ENCODE measurements around the gene PIN1. TPM values are rescaled to one million over a fixed set of nuclear protein-coding genes. Genes with fewer than 3 reads are reported as not detected.

Gene PIN1
- total and polyA plus RNA-seq, 2 of the 13 experiments (the other 11 are each of a cell fraction or from before 2014, with no cell fraction given), result 31.9 to 72.0 TPM

DNA sequence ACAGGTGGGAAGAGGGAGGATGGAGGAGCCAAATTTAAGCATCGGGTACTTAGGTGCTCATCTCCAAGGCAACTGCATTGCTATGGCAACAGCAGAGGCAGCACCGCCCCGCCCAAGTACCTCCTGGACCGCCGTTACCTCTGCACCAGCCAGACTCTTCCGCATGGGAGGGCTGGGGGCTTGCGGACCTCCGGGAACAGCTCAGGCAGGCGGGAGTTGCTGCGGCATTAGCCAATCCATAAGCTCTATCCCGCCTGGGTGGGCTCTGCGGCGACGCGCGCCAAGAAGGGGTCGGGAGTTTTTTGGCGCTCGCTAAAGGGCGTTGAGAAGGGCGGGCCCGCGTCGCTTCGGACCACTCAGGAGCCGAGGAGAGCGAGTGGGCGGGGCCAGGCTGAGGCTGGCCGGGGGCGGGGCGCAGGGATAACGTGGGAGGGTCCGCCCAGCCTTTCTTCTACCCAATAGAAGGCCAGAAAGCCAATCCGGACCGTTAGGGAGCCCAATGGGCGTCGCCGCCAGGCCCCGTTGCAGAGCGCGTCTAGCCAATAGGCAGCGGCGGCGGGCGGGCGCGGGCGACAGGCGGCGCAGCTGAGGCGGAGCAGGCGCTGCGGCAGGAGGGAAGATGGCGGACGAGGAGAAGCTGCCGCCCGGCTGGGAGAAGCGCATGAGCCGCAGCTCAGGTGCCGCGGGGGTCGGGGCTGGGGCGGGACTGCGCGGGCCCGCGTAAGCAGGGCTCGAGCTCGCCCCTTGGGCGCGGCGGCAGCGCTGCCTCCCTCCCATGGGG, at the start of gene PIN1 (continued):
- TF ChIP-seq ZSCAN25 (CRISPR knock-in tag; IDR thresholded peaks at IDR 0.05) (0 out of 2 replicates have a peak, but pooled peaks have one; percentile 17), ZNF251 (CRISPR knock-in tag; IDR thresholded peaks at IDR 0.05) (no peak), ZNF761 (CRISPR knock-in tag; conservative IDR thresholded peaks at IDR 0.05) (0 out of 2 replicates have a peak, but pooled peaks have one; percentile 27), MXI1 (IDR thresholded peaks at IDR 0.05; ENCODE audit: borderline replicate concordance, low read depth, low read length) (peak; percentile 99), ZBTB1 (CRISPR knock-in tag; IDR thresholded peaks at IDR 0.05; ENCODE audit: borderline replicate concordance) (no peak), NONO (IDR thresholded peaks at IDR 0.05) (no peak), NONO (CRISPR knock-in tag; conservative IDR thresholded peaks at IDR 0.05) (0 out of 2 replicates have a peak, but pooled peaks have one; percentile 57), MED13 (CRISPR knock-in tag; IDR thresholded peaks at IDR 0.05) (no peak), ZNF564 (CRISPR knock-in tag; IDR thresholded peaks at IDR 0.05) (no peak), ZNF232 (CRISPR knock-in tag; IDR thresholded peaks at IDR 0.05; ENCODE audit: borderline replicate concordance) (no peak), MAZ (IDR thresholded peaks at IDR 0.05; ENCODE audit: borderline replicate concordance, low read depth, low read length) (0 out of 2 replicates have a peak, but pooled peaks have one; percentile 9), MAZ (CRISPR knock-in tag; IDR thresholded peaks at IDR 0.05; ENCODE audit: low read depth) (no peak), TEAD2 (CRISPR knock-in tag; IDR thresholded peaks at IDR 0.05) (no peak)
- TF ChIP-seq, protein P1, sequence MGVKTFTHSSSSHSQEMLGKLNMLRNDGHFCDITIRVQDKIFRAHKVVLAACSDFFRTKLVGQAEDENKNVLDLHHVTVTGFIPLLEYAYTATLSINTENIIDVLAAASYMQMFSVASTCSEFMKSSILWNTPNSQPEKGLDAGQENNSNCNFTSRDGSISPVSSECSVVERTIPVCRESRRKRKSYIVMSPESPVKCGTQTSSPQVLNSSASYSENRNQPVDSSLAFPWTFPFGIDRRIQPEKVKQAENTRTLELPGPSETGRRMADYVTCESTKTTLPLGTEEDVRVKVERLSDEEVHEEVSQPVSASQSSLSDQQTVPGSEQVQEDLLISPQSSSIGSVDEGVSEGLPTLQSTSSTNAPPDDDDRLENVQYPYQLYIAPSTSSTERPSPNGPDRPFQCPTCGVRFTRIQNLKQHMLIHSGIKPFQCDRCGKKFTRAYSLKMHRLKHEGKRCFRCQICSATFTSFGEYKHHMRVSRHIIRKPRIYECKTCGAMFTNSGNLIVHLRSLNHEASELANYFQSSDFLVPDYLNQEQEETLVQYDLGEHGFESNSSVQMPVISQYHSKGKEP (CRISPR knock-in tag; IDR thresholded peaks at IDR 0.05), result no peak
- TF ChIP-seq, protein P2, sequence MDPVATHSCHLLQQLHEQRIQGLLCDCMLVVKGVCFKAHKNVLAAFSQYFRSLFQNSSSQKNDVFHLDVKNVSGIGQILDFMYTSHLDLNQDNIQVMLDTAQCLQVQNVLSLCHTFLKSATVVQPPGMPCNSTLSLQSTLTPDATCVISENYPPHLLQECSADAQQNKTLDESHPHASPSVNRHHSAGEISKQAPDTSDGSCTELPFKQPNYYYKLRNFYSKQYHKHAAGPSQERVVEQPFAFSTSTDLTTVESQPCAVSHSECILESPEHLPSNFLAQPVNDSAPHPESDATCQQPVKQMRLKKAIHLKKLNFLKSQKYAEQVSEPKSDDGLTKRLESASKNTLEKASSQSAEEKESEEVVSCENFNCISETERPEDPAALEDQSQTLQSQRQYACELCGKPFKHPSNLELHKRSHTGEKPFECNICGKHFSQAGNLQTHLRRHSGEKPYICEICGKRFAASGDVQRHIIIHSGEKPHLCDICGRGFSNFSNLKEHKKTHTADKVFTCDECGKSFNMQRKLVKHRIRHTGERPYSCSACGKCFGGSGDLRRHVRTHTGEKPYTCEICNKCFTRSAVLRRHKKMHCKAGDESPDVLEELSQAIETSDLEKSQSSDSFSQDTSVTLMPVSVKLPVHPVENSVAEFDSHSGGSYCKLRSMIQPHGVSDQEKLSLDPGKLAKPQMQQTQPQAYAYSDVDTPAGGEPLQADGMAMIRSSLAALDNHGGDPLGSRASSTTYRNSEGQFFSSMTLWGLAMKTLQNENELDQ (CRISPR knock-in tag; IDR thresholded peaks at IDR 0.05; ENCODE audit: borderline replicate concordance), result no peak
- TF ChIP-seq, protein P3, sequence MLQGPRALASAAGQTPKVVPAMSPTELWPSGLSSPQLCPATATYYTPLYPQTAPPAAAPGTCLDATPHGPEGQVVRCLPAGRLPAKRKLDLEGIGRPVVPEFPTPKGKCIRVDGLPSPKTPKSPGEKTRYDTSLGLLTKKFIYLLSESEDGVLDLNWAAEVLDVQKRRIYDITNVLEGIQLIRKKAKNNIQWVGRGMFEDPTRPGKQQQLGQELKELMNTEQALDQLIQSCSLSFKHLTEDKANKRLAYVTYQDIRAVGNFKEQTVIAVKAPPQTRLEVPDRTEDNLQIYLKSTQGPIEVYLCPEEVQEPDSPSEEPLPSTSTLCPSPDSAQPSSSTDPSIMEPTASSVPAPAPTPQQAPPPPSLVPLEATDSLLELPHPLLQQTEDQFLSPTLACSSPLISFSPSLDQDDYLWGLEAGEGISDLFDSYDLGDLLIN (CRISPR knock-in tag; IDR thresholded peaks at IDR 0.05; ENCODE audit: borderline replicate concordance), result no peak
- TF ChIP-seq, protein P4, sequence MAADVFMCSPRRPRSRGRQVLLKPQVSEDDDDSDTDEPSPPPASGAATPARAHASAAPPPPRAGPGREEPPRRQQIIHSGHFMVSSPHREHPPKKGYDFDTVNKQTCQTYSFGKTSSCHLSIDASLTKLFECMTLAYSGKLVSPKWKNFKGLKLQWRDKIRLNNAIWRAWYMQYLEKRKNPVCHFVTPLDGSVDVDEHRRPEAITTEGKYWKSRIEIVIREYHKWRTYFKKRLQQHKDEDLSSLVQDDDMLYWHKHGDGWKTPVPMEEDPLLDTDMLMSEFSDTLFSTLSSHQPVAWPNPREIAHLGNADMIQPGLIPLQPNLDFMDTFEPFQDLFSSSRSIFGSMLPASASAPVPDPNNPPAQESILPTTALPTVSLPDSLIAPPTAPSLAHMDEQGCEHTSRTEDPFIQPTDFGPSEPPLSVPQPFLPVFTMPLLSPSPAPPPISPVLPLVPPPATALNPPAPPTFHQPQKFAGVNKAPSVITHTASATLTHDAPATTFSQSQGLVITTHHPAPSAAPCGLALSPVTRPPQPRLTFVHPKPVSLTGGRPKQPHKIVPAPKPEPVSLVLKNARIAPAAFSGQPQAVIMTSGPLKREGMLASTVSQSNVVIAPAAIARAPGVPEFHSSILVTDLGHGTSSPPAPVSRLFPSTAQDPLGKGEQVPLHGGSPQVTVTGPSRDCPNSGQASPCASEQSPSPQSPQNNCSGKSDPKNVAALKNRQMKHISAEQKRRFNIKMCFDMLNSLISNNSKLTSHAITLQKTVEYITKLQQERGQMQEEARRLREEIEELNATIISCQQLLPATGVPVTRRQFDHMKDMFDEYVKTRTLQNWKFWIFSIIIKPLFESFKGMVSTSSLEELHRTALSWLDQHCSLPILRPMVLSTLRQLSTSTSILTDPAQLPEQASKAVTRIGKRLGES (CRISPR knock-in tag; IDR thresholded peaks at IDR 0.05; ENCODE audit: borderline replicate concordance), result no peak
